Panc1 (cell line): ENCODE data around the gene CDH13.

Experiments used
- POLR2AphosphoS5 ChIP-seq: IDR thresholded peaks from 2 replicates; pipeline ENCODE4 v1.6.1; 2012; ENCODE audit warnings: mild to moderate bottlenecking, low read depth, low read length, moderate library complexity
- SIN3A ChIP-seq: IDR thresholded peaks from 2 replicates; pipeline ENCODE4 v1.6.1; 2012; ENCODE audit warnings: low read depth, mild to moderate bottlenecking, low read length, moderate library complexity, borderline replicate concordance; ENCODE audit not compliant: insufficient read depth
- TCF7L2 ChIP-seq: IDR thresholded peaks from 2 replicates; pipeline ENCODE4 v1.6.1; 2011; ENCODE audit warnings: mild to moderate bottlenecking, low read depth, low read length, inconsistent platforms
- TF ChIP-seq, protein P1 (sequence below): fragments of 450-650 bp; IDR thresholded peaks from 2 replicates; pipeline ENCODE4 v1.5.1; 2017; ENCODE audit warnings: mild to moderate bottlenecking
- TF ChIP-seq, protein P2 (sequence below), 2 experiments: IDR thresholded peaks; 2 replicates each; pipeline ENCODE4 v1.6.1; 2011 to 2012; ENCODE audit warnings: low read depth in 2 of 2, control low read depth in 1 of 2, low read length in 1 of 2, mild to moderate bottlenecking in 1 of 2, moderate library complexity in 1 of 2; ENCODE audit not compliant: insufficient read depth in 1 of 2

DNA sequence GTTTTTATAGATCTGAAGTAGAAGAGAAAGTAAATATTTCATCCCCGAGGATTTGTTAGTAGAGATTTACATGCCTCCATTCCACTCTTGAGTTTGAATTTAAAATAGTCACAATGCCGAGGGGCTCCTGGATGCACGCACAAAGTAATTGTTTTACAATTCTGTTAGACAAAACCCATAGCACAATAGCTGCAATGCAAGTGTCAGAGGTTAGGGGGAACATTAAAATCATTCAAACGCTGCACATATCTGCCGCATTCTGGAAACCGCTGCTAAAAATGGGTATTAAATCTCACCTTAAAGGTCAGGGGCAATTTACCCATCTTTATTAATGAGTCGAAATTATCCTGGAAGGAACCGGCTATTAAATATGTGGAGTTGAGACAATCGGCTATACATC is 652.5 kb downstream of the CDH13 start:
- TF ChIP-seq SIN3A (no peak), TCF7L2 (no peak), POLR2AphosphoS5 (no peak)
- TF ChIP-seq, protein P1, sequence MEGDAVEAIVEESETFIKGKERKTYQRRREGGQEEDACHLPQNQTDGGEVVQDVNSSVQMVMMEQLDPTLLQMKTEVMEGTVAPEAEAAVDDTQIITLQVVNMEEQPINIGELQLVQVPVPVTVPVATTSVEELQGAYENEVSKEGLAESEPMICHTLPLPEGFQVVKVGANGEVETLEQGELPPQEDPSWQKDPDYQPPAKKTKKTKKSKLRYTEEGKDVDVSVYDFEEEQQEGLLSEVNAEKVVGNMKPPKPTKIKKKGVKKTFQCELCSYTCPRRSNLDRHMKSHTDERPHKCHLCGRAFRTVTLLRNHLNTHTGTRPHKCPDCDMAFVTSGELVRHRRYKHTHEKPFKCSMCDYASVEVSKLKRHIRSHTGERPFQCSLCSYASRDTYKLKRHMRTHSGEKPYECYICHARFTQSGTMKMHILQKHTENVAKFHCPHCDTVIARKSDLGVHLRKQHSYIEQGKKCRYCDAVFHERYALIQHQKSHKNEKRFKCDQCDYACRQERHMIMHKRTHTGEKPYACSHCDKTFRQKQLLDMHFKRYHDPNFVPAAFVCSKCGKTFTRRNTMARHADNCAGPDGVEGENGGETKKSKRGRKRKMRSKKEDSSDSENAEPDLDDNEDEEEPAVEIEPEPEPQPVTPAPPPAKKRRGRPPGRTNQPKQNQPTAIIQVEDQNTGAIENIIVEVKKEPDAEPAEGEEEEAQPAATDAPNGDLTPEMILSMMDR, result no peak
- TF ChIP-seq, protein P2, sequence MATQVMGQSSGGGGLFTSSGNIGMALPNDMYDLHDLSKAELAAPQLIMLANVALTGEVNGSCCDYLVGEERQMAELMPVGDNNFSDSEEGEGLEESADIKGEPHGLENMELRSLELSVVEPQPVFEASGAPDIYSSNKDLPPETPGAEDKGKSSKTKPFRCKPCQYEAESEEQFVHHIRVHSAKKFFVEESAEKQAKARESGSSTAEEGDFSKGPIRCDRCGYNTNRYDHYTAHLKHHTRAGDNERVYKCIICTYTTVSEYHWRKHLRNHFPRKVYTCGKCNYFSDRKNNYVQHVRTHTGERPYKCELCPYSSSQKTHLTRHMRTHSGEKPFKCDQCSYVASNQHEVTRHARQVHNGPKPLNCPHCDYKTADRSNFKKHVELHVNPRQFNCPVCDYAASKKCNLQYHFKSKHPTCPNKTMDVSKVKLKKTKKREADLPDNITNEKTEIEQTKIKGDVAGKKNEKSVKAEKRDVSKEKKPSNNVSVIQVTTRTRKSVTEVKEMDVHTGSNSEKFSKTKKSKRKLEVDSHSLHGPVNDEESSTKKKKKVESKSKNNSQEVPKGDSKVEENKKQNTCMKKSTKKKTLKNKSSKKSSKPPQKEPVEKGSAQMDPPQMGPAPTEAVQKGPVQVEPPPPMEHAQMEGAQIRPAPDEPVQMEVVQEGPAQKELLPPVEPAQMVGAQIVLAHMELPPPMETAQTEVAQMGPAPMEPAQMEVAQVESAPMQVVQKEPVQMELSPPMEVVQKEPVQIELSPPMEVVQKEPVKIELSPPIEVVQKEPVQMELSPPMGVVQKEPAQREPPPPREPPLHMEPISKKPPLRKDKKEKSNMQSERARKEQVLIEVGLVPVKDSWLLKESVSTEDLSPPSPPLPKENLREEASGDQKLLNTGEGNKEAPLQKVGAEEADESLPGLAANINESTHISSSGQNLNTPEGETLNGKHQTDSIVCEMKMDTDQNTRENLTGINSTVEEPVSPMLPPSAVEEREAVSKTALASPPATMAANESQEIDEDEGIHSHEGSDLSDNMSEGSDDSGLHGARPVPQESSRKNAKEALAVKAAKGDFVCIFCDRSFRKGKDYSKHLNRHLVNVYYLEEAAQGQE (IDR thresholded peaks at IDR 0.05; ENCODE audit: insufficient read depth in 1 of 2, low read depth in 2 of 2, low read length in 1 of 2), result no peak
